Peyer's patch (tissue), 4 donors: ENCODE data around the gene SLC39A11. TPM values are rescaled to one million over a fixed set of nuclear protein-coding genes. Genes with fewer than 3 reads are reported as not detected.

Experiments
- DNase-seq, 3 donors: peaks; one replicate each; pipeline ENCODE4 v3.0.0-alpha.2; 2017 to 2019
- H3K27ac ChIP-seq, 4 donors: fragments of 200-600 bp; sonication (generic); one replicate each; pipeline ENCODE4 v1.5.1; 2016 to 2019
- H3K27me3 ChIP-seq, 2 donors: fragments of 200-600 bp; sonication (generic); one replicate each; pipeline ENCODE4 v1.5.1; 2019
- H3K36me3 ChIP-seq, 3 donors: fragments of 200-600 bp; sonication (generic); one replicate each; pipeline ENCODE4 v1.5.1; 2016 to 2019
- H3K4me1 ChIP-seq, 4 donors: fragments of 200-600 bp; sonication (generic); one replicate each; pipeline ENCODE4 v1.5.1; 2016 to 2019
- H3K4me3 ChIP-seq, 4 donors: fragments of 200-600 bp; sonication (generic); 1 replicate in 3 of 4; 2 replicates in 1 of 4; pipeline ENCODE4 v1.5.1; 2016 to 2019; ENCODE audit warnings: mild to moderate bottlenecking in 1 of 4
- H3K9me3 ChIP-seq, 4 donors: fragments of 200-600 bp; sonication (generic); one replicate each; pipeline ENCODE4 v1.5.1; 2016 to 2019; ENCODE audit warnings: mild to moderate bottlenecking in 1 of 4
- POLR2A ChIP-seq, 2 donors: fragments of 450-650 bp; IDR thresholded peaks; one replicate each; pipeline ENCODE4 v1.5.1; 2017; ENCODE audit warnings: antibody characterized with exemption in 2 of 2, mild to moderate bottlenecking in 2 of 2, moderate library complexity in 2 of 2
- total RNA-seq, 4 donors: library from RNA; depleted of rRNA; stranded (reverse); fragments of >200 nt; gene quantifications; one replicate each; pipeline ENCODE4 v1.1.0, GENCODE V29; 2016
- TF ChIP-seq, protein P1 (sequence below), 6 experiments: fragments of 450-650 bp in 4 of 6; fragments of 200-600 bp in 2 of 6; sonication (generic) in 1 of 6; IDR thresholded peaks; one replicate each; pipeline ENCODE4 v1.5.1; 2017 to 2019; ENCODE audit warnings: antibody characterized with exemption in 6 of 6, mild to moderate bottlenecking in 3 of 6, moderate library complexity in 1 of 6

The SLC39A11 gene
- total RNA-seq, 4 donors from 2014 or later = 39.9 to 91.6 (median 45.7) TPM

DNA sequence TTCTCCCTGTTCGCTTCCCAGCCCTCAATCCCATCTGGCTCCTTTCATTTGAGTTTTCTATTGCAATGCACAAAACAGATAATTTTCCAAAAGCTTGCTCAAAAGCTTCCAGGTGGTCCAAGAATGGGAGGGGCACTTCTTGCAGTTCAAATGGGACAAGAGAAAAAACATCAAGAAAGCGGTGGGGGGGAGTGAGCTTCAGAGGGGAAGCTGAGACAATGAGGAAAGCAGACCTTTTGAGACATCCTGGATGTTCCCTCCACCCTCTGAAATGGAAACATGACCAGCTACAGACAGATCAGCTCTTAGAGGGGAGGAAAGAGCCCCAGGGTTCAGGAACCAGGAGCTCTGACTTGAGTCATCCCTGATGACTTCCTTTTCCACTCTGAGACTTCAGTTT lies 368.2 kb downstream of the SLC39A11 start:
- Histone ChIP-seq H3K4me3 (no peak overlapping the region), H3K4me1 (no peaks in the 10 kb centered on the region), H3K36me3 (no peaks in the 10 kb centered on the region), H3K27me3 (no peaks in the 10 kb centered on the region), H3K9me3 (no peaks in the 10 kb centered on the region), H3K27ac (no peak overlapping the region)
- DNase-seq = no peak
- TF ChIP-seq, protein P1, sequence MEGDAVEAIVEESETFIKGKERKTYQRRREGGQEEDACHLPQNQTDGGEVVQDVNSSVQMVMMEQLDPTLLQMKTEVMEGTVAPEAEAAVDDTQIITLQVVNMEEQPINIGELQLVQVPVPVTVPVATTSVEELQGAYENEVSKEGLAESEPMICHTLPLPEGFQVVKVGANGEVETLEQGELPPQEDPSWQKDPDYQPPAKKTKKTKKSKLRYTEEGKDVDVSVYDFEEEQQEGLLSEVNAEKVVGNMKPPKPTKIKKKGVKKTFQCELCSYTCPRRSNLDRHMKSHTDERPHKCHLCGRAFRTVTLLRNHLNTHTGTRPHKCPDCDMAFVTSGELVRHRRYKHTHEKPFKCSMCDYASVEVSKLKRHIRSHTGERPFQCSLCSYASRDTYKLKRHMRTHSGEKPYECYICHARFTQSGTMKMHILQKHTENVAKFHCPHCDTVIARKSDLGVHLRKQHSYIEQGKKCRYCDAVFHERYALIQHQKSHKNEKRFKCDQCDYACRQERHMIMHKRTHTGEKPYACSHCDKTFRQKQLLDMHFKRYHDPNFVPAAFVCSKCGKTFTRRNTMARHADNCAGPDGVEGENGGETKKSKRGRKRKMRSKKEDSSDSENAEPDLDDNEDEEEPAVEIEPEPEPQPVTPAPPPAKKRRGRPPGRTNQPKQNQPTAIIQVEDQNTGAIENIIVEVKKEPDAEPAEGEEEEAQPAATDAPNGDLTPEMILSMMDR (IDR thresholded peaks at IDR 0.05) = no peak
- TF ChIP-seq POLR2A (IDR thresholded peaks at IDR 0.05) = no peak

- Histone ChIP-seq H3K27me3 (no peaks in the 10 kb centered on the region), H3K27ac (no peak overlapping the region), H3K4me1 (no peaks in the 10 kb centered on the region), H3K9me3 (no peaks in the 10 kb centered on the region), H3K36me3 (no peaks in the 10 kb centered on the region), H3K4me3 (no peak overlapping the region)
- no peak for TF ChIP-seq POLR2A (IDR thresholded peaks at IDR 0.05)
- TF ChIP-seq, protein P1 (IDR thresholded peaks at IDR 0.05) = no peak
- DNase-seq = no peak
Observed at GRCh38 chr17:72723711-72724110, 368.8 kb downstream of the SLC39A11 start.

DNA sequence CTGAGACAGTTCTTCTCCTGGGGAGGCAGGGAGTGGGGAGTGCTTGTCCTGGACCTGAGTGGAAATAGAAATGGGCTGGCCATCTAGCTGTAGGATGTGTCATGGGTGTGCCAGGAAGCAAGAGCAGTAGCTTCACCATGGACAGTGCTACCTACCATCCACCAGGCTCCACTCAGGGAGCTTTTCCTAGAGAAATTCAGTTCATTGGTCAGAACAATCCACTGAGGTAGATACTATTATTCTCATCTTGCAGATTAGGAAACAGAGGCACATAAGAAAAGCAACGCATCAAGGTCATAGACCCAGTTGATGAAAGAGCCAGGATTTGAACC lies 372.0 kb downstream of the SLC39A11 start:
- TF ChIP-seq, protein P1 (IDR thresholded peaks at IDR 0.05) = no peak
- no peak for TF ChIP-seq POLR2A (IDR thresholded peaks at IDR 0.05)
- Histone ChIP-seq H3K4me3 (no peak overlapping the region), H3K36me3 (no peaks in the 10 kb centered on the region), H3K27me3 (no peaks in the 10 kb centered on the region), H3K9me3 (no peaks in the 10 kb centered on the region), H3K4me1 (no peaks in the 10 kb centered on the region), H3K27ac (no peak overlapping the region)
- DNase-seq = no peak

- Histone ChIP-seq H3K4me1 (no peaks in the 10 kb centered on the region), H3K4me3 (peak overlapping the region in 2 of 4 donors; percentile 12), H3K36me3 (no peaks in the 10 kb centered on the region), H3K27ac (peak overlapping the region in 1 of 4 donors; percentile 9), H3K9me3 (no peaks in the 10 kb centered on the region), H3K27me3 (no peaks in the 10 kb centered on the region)
- no peak for TF ChIP-seq POLR2A (IDR thresholded peaks at IDR 0.05)
- TF ChIP-seq, protein P1 (IDR thresholded peaks at IDR 0.05) = no peak
- DNase-seq = peak in 2 of 3 donors; percentile 27 to 72
Observed at GRCh38 chr17:72719578-72720493, 372.7 kb downstream of the SLC39A11 start.

GRCh38 chr17:72719206-72719577 lies 373.3 kb downstream of the SLC39A11 start:
- H3K4me1 ChIP-seq = no peaks in the 10 kb centered on the region
- no peak for DNase-seq
- no peaks in the 10 kb centered on the region for H3K27me3 ChIP-seq
- H3K4me3 ChIP-seq = peak overlapping the region in 2 of 4 donors; percentile 12
- peak overlapping the region in 1 of 4 donors; percentile 9 for H3K27ac ChIP-seq
- no peaks in the 10 kb centered on the region for H3K36me3 ChIP-seq
- no peaks in the 10 kb centered on the region for H3K9me3 ChIP-seq
- TF ChIP-seq POLR2A (IDR thresholded peaks at IDR 0.05) = no peak
- TF ChIP-seq, protein P1 (IDR thresholded peaks at IDR 0.05) = no peak
